IPS-11a (cell line): ENCODE measurements around the gene RAB5IF.
A peak's percentile ranks its signal among the peaks of the same experiment; 100 is the strongest.
"Not testable (repeated sequence)": the region's sequence is repeated elsewhere in the genome, so short reads cannot be mapped to it uniquely, and the experiment has no call there.

Source experiments
- H3K4me3 ChIP-seq: one replicate; pipeline ENCODE4 v1.5.1; 2013; ENCODE audit warnings: low read depth, low read length, control low read depth

RAB5IF gene, protein sequence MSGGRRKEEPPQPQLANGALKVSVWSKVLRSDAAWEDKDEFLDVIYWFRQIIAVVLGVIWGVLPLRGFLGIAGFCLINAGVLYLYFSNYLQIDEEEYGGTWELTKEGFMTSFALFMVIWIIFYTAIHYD

DNA sequence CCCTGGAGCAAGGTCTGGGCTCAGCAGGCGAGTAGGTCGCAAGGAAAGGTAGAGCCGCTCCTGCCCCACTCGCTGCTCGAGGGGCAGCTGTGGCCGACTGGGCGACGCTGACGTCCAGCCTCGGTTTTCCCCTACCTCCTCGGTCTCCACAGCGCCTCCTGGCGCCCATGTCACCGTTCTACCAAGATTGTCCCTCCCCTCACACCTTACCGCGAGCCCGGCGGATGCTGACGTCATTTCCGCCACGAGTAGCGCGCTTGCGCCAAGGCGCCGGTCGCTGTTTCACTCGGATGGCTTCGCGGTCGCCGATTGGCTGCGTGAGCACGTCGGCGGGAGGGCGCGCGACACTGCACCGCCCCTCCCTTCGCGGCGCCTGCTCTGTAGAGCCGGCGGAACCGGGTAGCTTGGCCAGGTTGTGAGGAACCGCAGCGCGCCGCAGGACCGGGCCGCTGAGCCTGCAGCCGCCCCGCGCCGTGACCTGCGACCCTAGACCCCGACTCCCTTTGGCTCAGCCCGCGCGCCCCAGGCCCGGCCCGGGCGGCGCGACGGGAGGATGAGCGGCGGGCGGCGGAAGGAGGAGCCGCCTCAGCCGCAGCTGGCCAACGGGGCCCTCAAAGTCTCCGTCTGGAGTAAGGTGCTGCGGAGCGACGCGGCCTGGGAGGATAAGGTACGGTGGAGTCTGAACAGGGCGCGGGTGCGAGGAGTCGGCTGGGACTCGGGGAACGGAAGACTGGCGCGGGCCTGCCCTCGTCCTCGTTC lies at the start of gene RAB5IF:
Gene RAB5IF (plus strand): TSS at position 381 of the 759 bp plus-strand sequence. CDS start 173 bp downstream, at position 554.
- peak within 1 kb of the TSS; percentile 84 for H3K4me3 ChIP-seq

GRCh38 chr20:36562724-36563123 lies 42.9 kb upstream of the RAB5IF start:
- no peak overlapping the region for H3K4me3 ChIP-seq

DNA sequence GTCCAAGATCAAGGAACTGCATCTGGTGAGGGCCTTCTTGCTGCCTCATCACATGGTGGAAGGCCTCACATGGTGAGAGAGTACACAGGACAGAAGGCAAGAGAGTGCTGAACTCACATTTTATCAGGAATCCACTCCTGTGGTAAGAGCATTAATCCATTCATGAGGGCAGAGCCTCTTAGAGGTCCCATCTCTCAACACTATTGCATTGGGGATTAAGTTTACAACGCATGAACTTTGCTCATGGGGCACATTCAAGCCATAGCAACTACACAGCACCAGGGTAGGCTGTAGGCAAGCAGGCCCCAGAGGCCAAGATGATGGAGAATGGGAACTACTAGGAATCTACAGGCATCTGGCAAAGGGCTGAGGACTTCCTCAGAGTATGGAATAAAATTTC lies 42.2 kb upstream of the RAB5IF start:
- H3K4me3 ChIP-seq = no peak overlapping the region

DNA sequence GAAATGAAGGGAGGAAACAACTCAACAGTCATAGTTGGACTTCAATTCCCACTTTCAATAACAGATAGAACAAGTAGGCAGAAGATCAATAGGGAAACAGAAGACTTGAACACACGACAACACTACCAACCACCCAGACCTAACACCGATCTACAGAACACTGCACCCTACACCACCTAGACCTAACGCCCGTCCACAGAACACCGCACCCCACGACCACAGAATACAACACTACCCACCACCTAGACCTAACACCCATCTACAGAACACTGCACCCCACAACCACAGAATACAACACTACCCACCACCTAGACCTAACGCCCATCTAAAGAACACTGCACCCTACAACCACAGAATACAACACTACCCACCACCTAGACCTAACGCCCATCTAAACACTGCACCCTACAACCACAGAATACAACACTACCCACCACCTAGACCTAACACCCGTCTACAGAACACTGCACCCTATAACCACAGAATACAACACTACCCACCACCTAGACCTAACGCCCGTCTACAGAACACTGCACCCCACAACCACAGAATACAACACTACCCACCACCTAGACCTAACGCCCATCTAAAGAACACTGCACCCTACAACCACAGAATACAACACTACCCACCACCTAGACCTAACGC lies 41.4 kb upstream of the RAB5IF start:
- H3K4me3 ChIP-seq = not testable (repeated sequence)

- H3K4me3 ChIP-seq = not testable (repeated sequence)
Measured at GRCh38 chr20:36564726-36565121, 40.9 kb upstream of the RAB5IF start.

GRCh38 chr20:36565520-36565919 lies 40.1 kb upstream of the RAB5IF start:
- H3K4me3 ChIP-seq = no peak overlapping the region

- no peak overlapping the region for H3K4me3 ChIP-seq
Measured at GRCh38 chr20:36569847-36570429, 35.6 kb upstream of the RAB5IF start.

DNA sequence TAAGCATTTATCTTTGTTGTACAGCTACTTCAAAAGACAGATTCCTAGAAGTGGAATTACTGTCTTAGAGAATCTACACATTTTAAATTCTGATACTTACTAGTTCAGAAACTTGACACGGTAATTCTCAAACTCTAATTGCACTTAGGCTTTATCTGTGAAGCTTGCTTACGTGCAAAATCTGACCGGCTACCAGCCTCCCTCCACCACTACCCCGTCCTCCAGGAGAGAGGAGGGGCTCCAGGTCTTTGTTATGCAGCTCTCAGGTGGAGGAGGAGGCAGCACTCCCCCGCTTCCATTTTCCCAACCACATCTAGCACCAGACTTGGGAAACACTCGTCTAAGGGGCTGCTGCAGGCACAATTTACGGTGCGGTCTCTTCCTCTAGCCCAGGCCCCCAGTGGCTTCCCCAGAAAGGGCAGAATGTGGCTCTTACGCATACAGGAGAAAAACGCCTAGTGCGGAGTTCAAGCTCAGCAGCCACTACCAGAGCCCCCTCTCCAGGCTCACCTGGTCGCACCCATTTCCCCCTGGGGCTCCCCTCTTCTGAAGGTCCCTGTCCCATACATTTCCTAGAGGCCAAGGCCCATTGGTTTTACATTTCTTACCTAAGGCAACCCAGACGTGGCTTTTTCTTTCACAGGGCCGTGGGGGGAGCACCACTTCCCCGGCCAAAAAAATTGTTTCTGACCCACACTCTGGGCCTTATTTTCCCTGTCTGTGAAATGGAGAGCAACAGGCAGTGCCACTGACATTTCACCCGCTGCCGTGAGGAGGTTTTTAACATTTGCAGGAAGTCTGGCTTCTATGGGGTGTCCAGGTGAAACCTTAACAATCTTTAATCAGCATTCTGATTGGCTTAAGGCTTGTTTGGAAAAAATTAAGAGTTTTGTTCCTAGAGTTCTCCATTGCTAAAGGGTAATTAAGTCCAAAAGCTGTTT lies 33.7 kb upstream of the RAB5IF start:
- peak overlapping the region; percentile 70 for H3K4me3 ChIP-seq

DNA sequence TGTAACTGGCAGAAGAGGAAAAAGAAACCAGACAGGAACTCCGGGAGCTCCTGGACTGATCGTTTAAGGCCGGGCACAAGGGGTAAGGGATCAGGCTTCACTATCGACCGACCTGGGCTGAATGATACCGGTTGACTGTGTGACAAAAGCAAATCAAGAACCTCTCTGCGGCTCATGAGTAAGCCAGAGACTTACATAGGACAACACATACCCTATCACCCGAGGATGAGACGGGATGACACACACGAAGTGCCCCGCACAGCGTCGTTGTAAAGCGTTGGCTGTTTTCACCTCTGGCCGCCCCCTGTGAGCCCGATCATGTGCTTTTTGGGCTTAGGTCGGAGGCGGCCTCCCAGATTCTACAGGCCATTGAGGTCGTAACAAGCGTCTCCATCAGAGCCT lies 32.9 kb upstream of the RAB5IF start:
- H3K4me3 ChIP-seq = peak overlapping the region; percentile 70

DNA sequence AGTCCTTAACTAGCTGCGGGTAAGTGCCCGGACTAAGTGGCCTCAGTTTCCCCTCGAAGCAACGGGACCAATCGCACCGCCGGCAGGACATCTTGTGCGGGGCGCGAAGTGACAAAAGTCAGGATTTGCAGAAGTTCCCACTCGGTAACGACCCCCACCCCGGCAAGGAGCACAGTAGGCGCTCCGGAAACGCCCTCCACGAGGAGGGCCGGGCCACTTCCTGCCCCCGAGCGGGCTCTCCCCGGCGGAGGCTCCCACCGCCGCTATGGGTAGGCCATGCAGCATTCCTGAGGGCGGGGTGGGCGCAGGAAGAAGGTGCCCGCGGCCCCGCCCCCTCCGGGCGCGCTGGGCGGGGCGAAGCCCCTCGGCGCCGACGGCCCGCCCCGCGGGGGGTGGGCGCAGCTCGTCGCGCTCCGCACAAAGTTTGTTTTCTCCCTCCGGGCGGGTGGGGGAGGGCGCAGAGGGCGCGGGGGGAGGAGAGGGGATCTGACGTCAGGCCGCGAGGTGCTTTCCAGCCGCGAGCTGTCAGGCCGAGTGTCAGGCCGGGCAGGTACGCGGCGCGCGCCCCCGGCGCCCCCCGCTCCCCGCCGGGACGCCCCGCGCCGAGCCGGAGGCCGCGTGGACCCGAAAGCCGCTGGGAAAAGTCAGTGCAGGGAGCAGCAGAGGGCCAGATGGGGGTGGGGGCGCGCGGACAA lies 32.3 kb upstream of the RAB5IF start, which contains the start of gene TGIF2:
Gene TGIF2 (plus strand): TSS at position 495 of the 695 bp plus-strand sequence. CDS start 5,178 bp downstream, outside the sequence.
- H3K4me3 ChIP-seq = peak within 1 kb of the TSS; percentile 70

DNA sequence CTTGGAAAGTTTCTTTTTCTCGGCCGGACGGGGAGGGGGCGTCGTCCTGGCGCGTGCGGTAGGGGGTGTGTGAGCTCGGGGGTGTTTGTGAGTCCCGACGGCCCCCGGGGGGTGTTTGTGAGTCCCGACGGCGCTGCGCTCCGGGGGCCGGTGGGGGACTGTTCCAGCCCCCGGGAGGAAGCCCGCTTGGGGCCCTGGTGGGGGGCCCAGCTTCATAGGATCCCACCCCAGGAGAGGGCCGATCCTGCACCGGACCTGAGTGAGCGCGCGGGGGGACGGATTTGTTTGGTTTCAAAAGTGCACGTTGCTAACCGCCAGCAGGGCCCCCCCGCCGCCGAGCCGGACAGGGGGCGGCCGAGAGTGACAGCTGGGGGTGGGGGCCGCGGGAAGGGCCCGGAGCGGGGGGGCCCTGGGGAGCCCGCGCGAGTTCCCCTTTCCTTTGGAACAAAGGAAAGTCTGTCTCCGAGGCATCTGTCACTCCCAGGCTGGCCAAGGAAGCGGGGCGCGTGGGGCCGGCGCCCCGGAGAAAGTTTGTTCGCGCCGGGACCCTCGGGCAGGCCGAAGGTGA lies 31.7 kb upstream of the RAB5IF start:
- H3K4me3 ChIP-seq = peak overlapping the region; percentile 53

DNA sequence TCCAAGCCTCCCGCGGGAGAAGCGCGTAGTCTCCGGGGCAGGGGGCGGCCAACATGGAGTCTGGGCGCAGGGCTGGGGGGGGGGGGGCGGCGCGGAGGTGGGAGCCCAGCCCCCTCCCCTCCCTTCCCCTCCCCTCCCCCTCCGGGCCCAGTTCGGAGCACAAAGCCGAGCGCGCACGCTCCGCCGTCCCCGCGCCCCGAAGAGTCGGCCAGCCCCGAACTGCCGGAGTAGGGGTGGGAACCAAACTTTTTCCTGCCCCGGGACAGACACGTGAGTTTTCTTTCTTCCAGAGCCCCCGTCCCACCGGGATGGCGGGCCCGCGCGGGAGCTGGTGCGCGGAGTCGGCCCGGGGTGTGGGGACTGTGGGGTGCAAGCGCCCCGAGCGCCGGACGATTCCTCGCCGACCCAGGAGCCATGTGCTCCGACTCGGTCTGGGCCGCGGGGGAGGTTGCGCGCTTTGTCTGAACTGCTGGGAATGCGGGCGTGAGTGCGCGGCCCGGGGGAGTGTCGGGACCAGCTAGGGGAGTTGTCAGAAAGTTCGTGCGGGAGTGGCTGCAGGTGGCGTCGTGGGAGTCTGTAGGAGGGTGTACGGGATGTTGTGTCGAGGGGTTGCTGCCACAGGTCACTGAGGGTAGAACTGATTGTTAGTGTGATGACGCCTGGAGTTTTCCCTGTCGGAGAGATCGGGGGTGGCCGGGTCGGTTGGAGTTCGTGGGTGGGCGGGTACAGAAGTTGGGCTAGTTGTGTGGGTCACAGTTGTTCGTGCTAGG lies 31.0 kb upstream of the RAB5IF start:
- H3K4me3 ChIP-seq = peak overlapping the region; percentile 60

- no peak overlapping the region for H3K4me3 ChIP-seq
Measured at GRCh38 chr20:36576081-36576445, 29.5 kb upstream of the RAB5IF start.

DNA sequence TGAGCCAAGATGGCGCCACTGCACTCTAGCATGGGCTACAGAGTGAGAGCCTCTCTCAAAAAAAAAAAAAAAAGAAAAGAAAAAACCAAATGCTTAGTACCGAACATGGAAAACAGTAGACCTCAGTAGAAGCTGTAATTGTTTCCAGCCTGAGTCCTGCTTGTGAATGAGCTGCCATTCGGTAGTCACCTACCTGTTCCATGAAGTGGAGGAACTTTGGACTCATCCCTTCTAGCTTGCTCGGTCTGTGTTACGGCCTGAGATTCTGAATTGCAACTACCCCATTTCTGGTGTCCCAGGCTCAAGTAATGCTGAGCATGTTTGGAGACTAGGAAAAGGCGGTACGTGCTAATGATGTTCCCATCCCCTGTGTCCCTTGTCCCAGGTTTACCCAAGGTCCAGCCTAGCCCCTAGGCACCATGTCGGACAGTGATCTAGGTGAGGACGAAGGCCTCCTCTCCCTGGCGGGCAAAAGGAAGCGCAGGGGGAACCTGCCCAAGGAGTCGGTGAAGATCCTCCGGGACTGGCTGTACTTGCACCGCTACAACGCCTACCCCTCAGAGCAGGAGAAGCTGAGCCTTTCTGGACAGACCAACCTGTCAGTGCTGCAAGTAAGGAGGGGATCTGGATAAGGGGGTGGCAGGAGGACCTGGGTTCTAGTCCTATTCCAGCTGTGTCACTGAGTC lies 27.1 kb upstream of the RAB5IF start:
- H3K4me3 ChIP-seq = no peak overlapping the region

- no peak overlapping the region for H3K4me3 ChIP-seq
Measured at GRCh38 chr20:36579996-36580545, 25.5 kb upstream of the RAB5IF start.

GRCh38 chr20:36582322-36582721 lies 23.3 kb upstream of the RAB5IF start:
- no peak overlapping the region for H3K4me3 ChIP-seq

DNA sequence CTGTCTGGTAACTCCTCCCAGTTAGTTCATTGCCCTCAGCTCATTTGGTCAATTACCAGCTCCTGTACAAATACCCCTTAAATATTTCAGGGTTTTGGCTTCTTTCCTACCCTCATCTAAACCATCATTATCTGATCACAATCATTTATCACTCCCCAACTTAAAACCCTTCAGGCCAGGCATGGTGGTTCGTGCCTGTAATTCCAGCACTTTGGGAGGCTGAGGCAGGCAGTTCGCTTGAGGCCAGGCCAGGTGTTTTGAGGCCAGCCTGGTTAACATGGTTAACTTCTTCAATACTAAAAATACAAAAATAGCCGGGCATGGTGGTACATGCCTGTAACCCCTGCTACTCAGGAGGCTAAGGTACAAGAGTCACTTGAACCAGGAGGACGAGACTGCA lies 22.8 kb upstream of the RAB5IF start:
- H3K4me3 ChIP-seq = no peak overlapping the region

GRCh38 chr20:36584018-36584481 lies 21.5 kb upstream of the RAB5IF start:
- H3K4me3 ChIP-seq = no peak overlapping the region
